ENCODE results near the gene HAGHL.

DNA sequence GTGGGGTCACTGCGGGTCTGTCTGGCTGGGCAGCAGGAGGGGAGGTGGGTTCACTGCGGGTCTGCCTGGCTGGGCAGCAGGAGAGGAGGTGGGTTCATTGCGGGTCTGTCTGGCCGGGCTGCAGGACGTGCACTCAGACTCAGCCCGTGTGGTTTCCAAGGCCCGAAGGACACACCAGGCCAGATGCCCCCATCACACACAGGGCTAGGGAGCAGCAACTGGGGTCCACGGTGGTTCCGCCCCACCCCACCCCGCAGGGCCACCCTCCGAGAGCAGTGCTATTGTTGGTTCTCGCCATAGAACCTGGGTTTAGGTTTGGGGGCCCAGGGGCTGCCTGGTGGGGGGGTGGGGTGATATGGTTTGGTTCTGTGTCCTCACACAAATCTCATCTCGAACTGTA is 19.7 kb downstream of the HAGHL start:
- no peak for TF ChIP-seq EP300 (IDR thresholded peaks at IDR 0.05)
- TF ChIP-seq, protein P1, sequence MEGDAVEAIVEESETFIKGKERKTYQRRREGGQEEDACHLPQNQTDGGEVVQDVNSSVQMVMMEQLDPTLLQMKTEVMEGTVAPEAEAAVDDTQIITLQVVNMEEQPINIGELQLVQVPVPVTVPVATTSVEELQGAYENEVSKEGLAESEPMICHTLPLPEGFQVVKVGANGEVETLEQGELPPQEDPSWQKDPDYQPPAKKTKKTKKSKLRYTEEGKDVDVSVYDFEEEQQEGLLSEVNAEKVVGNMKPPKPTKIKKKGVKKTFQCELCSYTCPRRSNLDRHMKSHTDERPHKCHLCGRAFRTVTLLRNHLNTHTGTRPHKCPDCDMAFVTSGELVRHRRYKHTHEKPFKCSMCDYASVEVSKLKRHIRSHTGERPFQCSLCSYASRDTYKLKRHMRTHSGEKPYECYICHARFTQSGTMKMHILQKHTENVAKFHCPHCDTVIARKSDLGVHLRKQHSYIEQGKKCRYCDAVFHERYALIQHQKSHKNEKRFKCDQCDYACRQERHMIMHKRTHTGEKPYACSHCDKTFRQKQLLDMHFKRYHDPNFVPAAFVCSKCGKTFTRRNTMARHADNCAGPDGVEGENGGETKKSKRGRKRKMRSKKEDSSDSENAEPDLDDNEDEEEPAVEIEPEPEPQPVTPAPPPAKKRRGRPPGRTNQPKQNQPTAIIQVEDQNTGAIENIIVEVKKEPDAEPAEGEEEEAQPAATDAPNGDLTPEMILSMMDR (IDR thresholded peaks at IDR 0.05) = no peak
